OCI-LY7 (cell line): Measurements from ENCODE around the gene BRSK2. TPM values are rescaled to one million over a fixed set of nuclear protein-coding genes. Genes with fewer than 3 reads are reported as not detected.

Experiments
- BruUV-seq: library from RNA; stranded (reverse); fragments of 400-500 nt; replicated peaks from 2 replicates; lab custom pipeline; 2021; lab: Mats Ljungman, UMichigan
- CTCF ChIA-PET: fragments of 300-600 bp; sonication (Branson Sonifier 250); formaldehyde crosslinking; loops from one replicate; lab custom pipeline; 2022; ENCODE audit warnings: antibody characterized with exemption; ENCODE audit not compliant: unreplicated experiment; lab: Charles Lee
- POLR2A ChIA-PET: fragments of 300-600 bp; sonication (Branson Sonifier 250); formaldehyde crosslinking; loops from one replicate; lab custom pipeline; 2022; ENCODE audit warnings: antibody characterized with exemption; lab: Charles Lee
- DNase-seq: peaks from one replicate; pipeline ENCODE4 v3.0.0-alpha.2; 2015; ENCODE audit warnings: low spot score
- H2AFZ ChIP-seq: fragments of 200-600 bp; sonication (generic), shearing (Covaris generic); 2 replicates; pipeline ENCODE4 v1.6.1; 2014; ENCODE audit warnings: mild to moderate bottlenecking, antibody characterized with exemption, low read length, moderate library complexity
- H3K27ac ChIP-seq: fragments of 200-600 bp; sonication (generic); 2 replicates; pipeline ENCODE4 v1.5.1; 2014; ENCODE audit warnings: mixed run types, low read depth, mild to moderate bottlenecking, moderate library complexity, low read length, inconsistent platforms; ENCODE audit not compliant: poor library complexity, severe bottlenecking
- H3K36me3 ChIP-seq: fragments of 200-600 bp; sonication (generic); 2 replicates; pipeline ENCODE4 v1.6.1; 2014; ENCODE audit warnings: mild to moderate bottlenecking, antibody characterized with exemption, low read length, moderate library complexity, mixed read lengths; ENCODE audit not compliant: insufficient read depth
- H3K4me1 ChIP-seq: fragments of 200-600 bp; sonication (generic); 2 replicates; pipeline ENCODE4 v1.5.1; 2014; ENCODE audit warnings: mild to moderate bottlenecking, low read length; ENCODE audit not compliant: insufficient read depth, poor library complexity, severe bottlenecking
- H3K4me2 ChIP-seq: fragments of 200-600 bp; sonication (generic); 2 replicates; pipeline ENCODE4 v1.6.1; 2014; ENCODE audit warnings: mild to moderate bottlenecking, low read length
- H3K4me3 ChIP-seq: fragments of 200-600 bp; sonication (generic); 2 replicates; pipeline ENCODE4 v1.5.1; 2014; ENCODE audit warnings: mild to moderate bottlenecking, low read depth, low read length; ENCODE audit not compliant: poor library complexity, severe bottlenecking
- H3K79me2 ChIP-seq: fragments of 200-600 bp; sonication (generic); 2 replicates; pipeline ENCODE4 v1.6.1; 2016; ENCODE audit warnings: low read depth, mild to moderate bottlenecking, low read length, moderate library complexity, mixed read lengths; ENCODE audit not compliant: insufficient read depth
- H3K9me2 ChIP-seq: fragments of 200-600 bp; sonication (generic); 2 replicates; pipeline ENCODE4 v1.6.1; 2016; ENCODE audit warnings: mild to moderate bottlenecking, low read length, mixed read lengths; ENCODE audit not compliant: insufficient read depth
- H3K9me3 ChIP-seq: fragments of 200-600 bp; sonication (generic); 2 replicates; pipeline ENCODE4 v1.6.1; 2014; ENCODE audit warnings: mild to moderate bottlenecking, mixed run types, low read length, mixed read lengths
- H4K20me1 ChIP-seq: fragments of 200-600 bp; sonication (generic); 2 replicates; pipeline ENCODE4 v1.6.1; 2014; ENCODE audit warnings: mild to moderate bottlenecking, antibody characterized with exemption, low read length, moderate library complexity, mixed read lengths; ENCODE audit not compliant: insufficient read depth
- EZH2phosphoT487 ChIP-seq: fragments of 200-600 bp; sonication (generic); IDR thresholded peaks from 2 replicates; pipeline ENCODE4 v1.6.1; 2018; ENCODE audit warnings: low read depth, borderline replicate concordance, mild to moderate bottlenecking, mixed run types, antibody characterized with exemption, low read length, moderate library complexity, mixed read lengths
- intact Hi-C: fragments of 100-400 bp; cut with micrococcal nuclease; formaldehyde crosslinking; loops from one replicate; pipeline ENCODE4 v1.10.0; 2022; ENCODE audit not compliant: unreplicated experiment
- total RNA-seq, 2 experiments: library from RNA; depleted of rRNA in 1 of 2; stranded (reverse); fragments of >200 nt in 1 of 2; shearing (Covaris generic) in 1 of 2; gene quantifications; 2 replicates each; pipeline ENCODE4 v1.2.3, GENCODE V29; 2014 to 2022
- TF ChIP-seq, protein P1 (sequence below): fragments of 200-600 bp; sonication (generic); conservative IDR thresholded peaks from 2 replicates; pipeline ENCODE4 v1.5.1; 2014; ENCODE audit warnings: mild to moderate bottlenecking, antibody characterized with exemption, low read length, moderate library complexity, mixed read lengths

Gene BRSK2
- total RNA-seq, 2 experiments from 2014 or later = not detected

GRCh38 chr11:1344056-1344635 is 45.6 kb upstream of the BRSK2 start:
- H2AFZ ChIP-seq = no peak overlapping the region
- no peaks in the 10 kb centered on the region for H3K9me2 ChIP-seq
- no peaks in the 10 kb centered on the region for H3K4me1 ChIP-seq
- ChIA-PET CTCF (no interaction called here), POLR2A (no interaction called here)
- H3K4me2 ChIP-seq = no peak overlapping the region
- H3K27ac ChIP-seq = no peak overlapping the region
- BruUV-seq = no TSS peak
- no peak overlapping the region for H3K4me3 ChIP-seq
- H3K9me3 ChIP-seq = no peaks in the 10 kb centered on the region
- no peak for DNase-seq
- no peaks in the 10 kb centered on the region for H3K36me3 ChIP-seq
- TF ChIP-seq, protein P1, sequence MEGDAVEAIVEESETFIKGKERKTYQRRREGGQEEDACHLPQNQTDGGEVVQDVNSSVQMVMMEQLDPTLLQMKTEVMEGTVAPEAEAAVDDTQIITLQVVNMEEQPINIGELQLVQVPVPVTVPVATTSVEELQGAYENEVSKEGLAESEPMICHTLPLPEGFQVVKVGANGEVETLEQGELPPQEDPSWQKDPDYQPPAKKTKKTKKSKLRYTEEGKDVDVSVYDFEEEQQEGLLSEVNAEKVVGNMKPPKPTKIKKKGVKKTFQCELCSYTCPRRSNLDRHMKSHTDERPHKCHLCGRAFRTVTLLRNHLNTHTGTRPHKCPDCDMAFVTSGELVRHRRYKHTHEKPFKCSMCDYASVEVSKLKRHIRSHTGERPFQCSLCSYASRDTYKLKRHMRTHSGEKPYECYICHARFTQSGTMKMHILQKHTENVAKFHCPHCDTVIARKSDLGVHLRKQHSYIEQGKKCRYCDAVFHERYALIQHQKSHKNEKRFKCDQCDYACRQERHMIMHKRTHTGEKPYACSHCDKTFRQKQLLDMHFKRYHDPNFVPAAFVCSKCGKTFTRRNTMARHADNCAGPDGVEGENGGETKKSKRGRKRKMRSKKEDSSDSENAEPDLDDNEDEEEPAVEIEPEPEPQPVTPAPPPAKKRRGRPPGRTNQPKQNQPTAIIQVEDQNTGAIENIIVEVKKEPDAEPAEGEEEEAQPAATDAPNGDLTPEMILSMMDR = no peak
- no peak for TF ChIP-seq EZH2phosphoT487
- no peaks in the 10 kb centered on the region for H4K20me1 ChIP-seq
- no peaks in the 10 kb centered on the region for H3K79me2 ChIP-seq
- intact Hi-C loops = no loop called here

DNA sequence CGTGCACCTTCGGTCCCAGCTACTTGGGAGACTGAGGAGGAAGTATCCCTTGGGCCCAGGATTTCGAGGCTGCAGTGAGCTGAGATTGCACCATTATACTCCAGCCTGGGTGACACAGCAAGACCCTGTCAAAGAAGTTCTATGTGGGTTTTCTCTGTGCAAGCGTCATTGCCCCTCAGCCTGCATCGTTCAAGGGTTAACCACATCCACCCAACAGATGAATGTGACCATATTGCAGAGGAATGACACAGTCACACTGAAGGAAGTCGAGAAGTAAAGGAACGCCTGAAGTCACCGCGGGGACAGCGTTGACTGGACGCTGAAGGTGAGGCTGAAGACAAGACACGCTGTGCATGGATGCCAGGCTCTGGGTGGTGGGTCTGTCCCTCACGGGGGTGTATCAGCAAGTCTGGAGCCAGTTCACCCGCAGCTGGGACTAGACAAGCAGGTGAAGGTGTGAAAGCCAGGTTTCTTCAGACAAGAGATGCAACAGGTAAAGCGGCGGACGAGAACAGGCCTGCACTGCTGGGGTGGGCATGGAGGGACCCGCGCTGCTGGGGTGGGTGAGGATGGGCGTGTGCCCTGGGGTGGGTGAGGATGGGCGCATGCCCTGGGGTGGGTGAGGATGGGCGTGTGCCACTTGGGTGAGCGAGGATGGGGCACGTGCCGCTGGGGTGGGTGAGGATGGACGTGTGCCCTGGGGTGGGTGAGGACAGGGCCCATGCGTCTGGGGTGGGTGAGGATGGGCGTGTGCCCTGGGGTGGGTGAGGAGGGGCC is 43.8 kb upstream of the BRSK2 start:
- CTCF ChIA-PET = no interaction called here
- no peaks in the 10 kb centered on the region for H3K79me2 ChIP-seq
- intact Hi-C loops = no loop called here
- no peaks in the 10 kb centered on the region for H3K4me1 ChIP-seq
- H3K9me2 ChIP-seq = no peaks in the 10 kb centered on the region
- H3K9me3 ChIP-seq = no peaks in the 10 kb centered on the region
- DNase-seq = no peak
- no peaks in the 10 kb centered on the region for H3K36me3 ChIP-seq
- H4K20me1 ChIP-seq = no peaks in the 10 kb centered on the region
- no peak overlapping the region for H3K4me2 ChIP-seq
- no peak for TF ChIP-seq EZH2phosphoT487
- TF ChIP-seq, protein P1 = no peak
- H3K4me3 ChIP-seq = no peak overlapping the region
- no TSS peak for BruUV-seq
- no peak overlapping the region for H2AFZ ChIP-seq
- H3K27ac ChIP-seq = no peak overlapping the region
- POLR2A ChIA-PET = interaction anchor here (0.6 kb wide), 1 partner anchor 20 kb away, joined by 3 read pairs; no protein-coding TSS in a partner anchor
